K562 (cell line): Measurements from ENCODE around the gene ACLY. TPM values are rescaled to one million over a fixed set of nuclear protein-coding genes. Genes with fewer than 3 reads are reported as not detected.
A peak's percentile ranks its signal among the peaks of the same experiment; 100 is the strongest.

Source experiments
- CREB1 ChIP-seq, 2 experiments: sonication (generic) in 1 of 2; formaldehyde crosslinking in 1 of 2; IDR thresholded peaks; 2 replicates each; pipeline versions ENCODE4 v1.6.1 to v1.8.0; 2012 to 2022; ENCODE audit warnings: inconsistent platforms in 1 of 2, mild to moderate bottlenecking in 1 of 2, missing genetic modification reagents in 1 of 2, moderate library complexity in 1 of 2
- ETV1 ChIP-seq: fragments of 450-650 bp; conservative IDR thresholded peaks from 2 replicates; pipeline ENCODE4 v1.6.1; 2016; ENCODE audit warnings: missing genetic modification characterization, control low read depth, low read depth, missing compliant biosample characterization
- FOSL1 ChIP-seq: fragments of 200-800 bp; sonication (Bioruptor generic); conservative IDR thresholded peaks from 2 replicates; pipeline ENCODE4 v1.6.1; 2016; ENCODE audit warnings: missing genetic modification characterization, missing compliant biosample characterization
- HMG20B ChIP-seq: fragments of 250-450 bp; sonication (Bioruptor Pico); IDR thresholded peaks from 2 replicates; pipeline ENCODE4 v1.5.0; 2021; ENCODE audit warnings: mild to moderate bottlenecking
- HNRNPK ChIP-seq: fragments of 200-400 bp; formaldehyde crosslinking; IDR thresholded peaks from one replicate; pipeline ENCODE4 v1.6.1; 2018; ENCODE audit warnings: mild to moderate bottlenecking, low read depth, low read length; ENCODE audit not compliant: poor library complexity, severe bottlenecking
- MGA ChIP-seq: fragments of 450-650 bp; IDR thresholded peaks from 2 replicates; pipeline ENCODE4 v1.6.1; 2016; ENCODE audit warnings: mild to moderate bottlenecking, moderate library complexity
- MYC ChIP-seq, 2 experiments: fragments of 250-450 bp in 1 of 2; sonication (Bioruptor Pico) in 1 of 2; IDR thresholded peaks; 2 replicates each; pipeline versions ENCODE4 v1.5.1 to v1.6.1; 2012 to 2021; ENCODE audit warnings: low read depth in 2 of 2, borderline replicate concordance in 1 of 2, improper control_type of control experiment in 1 of 2, low read length in 1 of 2, mild to moderate bottlenecking in 1 of 2, moderate library complexity in 1 of 2
- TARDBP ChIP-seq: fragments of 450-650 bp; IDR thresholded peaks from 2 replicates; pipeline ENCODE4 v1.6.1; 2016
- ZNF23 ChIP-seq: fragments of 250-450 bp; sonication (Bioruptor Pico); IDR thresholded peaks from 2 replicates; pipeline ENCODE4 v1.4.0; 2020; ENCODE audit warnings: mild to moderate bottlenecking
- ZNF408 ChIP-seq: fragments of 250-450 bp; sonication (Bioruptor Pico); IDR thresholded peaks from 2 replicates; pipeline ENCODE4 v1.4.0; 2020; ENCODE audit warnings: low read depth, mild to moderate bottlenecking, moderate library complexity
- polyA plus RNA-seq, 8 experiments: library from polyadenylated mRNA; depleted of rRNA in 4 of 8; stranded (reverse) in 5 of 8; unstranded in 3 of 8; fragments of >200 nt; fragmentation: Nextera tagmentation in 2 of 8; fragmentation: Illumina TruSeq in 1 of 8; extraction: Ambion mirVana in 2 of 8; extraction: Trizol in 1 of 8; gene quantifications; 2 replicates each; pipeline versions ENCODE4 v1.2.1 to v1.2.3, GENCODE V29; 2011 to 2014; ENCODE audit warnings: inconsistent platforms in 1 of 8, missing spikeins in 1 of 8
- total RNA-seq, 7 experiments: library from RNA; depleted of rRNA in 6 of 7; stranded (reverse); fragments of >200 nt in 6 of 7; fragmentation: Illumina TruSeq in 2 of 7; extraction: Trizol in 2 of 7; gene quantifications; 2 replicates each; pipeline versions ENCODE4 v1.2.1 to v1.2.3, GENCODE V29; 2011 to 2021; ENCODE audit warnings: low replicate concordance in 1 of 7
- TF ChIP-seq, protein P1 (sequence below): sonication (generic); formaldehyde crosslinking; IDR thresholded peaks from 2 replicates; pipeline ENCODE4 v1.8.0; 2023; ENCODE audit warnings: missing genetic modification reagents, mild to moderate bottlenecking, borderline replicate concordance

The ACLY gene
- total and polyA plus RNA-seq, 9 of the 15 experiments (the other 6 are each of a cell fraction or from before 2014, with no cell fraction given), result 42.9 to 280 (median 125) TPM

GRCh38 chr17:41870627-41871026 lies 48.1 kb downstream of the ACLY start (continued):
- TF ChIP-seq MGA (peak; percentile 54), TARDBP (no peak), MYC (IDR thresholded peaks at IDR 0.05; ENCODE audit: low read depth, low read length) (peak; percentile 34; the same call in 1 of the 2 replicates), MYC (CRISPR knock-in tag; IDR thresholded peaks at IDR 0.05; ENCODE audit: borderline replicate concordance, low read depth) (no peak), FOSL1 (tag) (peak; percentile 29; the same call in 1 of the 2 replicates), HMG20B (CRISPR knock-in tag) (no peak), CREB1 (IDR thresholded peaks at IDR 0.05) (no peak), CREB1 (CRISPR knock-in tag; IDR thresholded peaks at IDR 0.05) (0 out of 2 replicates have a peak, but pooled peaks have one; percentile 21), HNRNPK (no peak), ZNF23 (no peak), ETV1 (no peak), ZNF408 (CRISPR knock-in tag) (no peak)
- TF ChIP-seq, protein P1, sequence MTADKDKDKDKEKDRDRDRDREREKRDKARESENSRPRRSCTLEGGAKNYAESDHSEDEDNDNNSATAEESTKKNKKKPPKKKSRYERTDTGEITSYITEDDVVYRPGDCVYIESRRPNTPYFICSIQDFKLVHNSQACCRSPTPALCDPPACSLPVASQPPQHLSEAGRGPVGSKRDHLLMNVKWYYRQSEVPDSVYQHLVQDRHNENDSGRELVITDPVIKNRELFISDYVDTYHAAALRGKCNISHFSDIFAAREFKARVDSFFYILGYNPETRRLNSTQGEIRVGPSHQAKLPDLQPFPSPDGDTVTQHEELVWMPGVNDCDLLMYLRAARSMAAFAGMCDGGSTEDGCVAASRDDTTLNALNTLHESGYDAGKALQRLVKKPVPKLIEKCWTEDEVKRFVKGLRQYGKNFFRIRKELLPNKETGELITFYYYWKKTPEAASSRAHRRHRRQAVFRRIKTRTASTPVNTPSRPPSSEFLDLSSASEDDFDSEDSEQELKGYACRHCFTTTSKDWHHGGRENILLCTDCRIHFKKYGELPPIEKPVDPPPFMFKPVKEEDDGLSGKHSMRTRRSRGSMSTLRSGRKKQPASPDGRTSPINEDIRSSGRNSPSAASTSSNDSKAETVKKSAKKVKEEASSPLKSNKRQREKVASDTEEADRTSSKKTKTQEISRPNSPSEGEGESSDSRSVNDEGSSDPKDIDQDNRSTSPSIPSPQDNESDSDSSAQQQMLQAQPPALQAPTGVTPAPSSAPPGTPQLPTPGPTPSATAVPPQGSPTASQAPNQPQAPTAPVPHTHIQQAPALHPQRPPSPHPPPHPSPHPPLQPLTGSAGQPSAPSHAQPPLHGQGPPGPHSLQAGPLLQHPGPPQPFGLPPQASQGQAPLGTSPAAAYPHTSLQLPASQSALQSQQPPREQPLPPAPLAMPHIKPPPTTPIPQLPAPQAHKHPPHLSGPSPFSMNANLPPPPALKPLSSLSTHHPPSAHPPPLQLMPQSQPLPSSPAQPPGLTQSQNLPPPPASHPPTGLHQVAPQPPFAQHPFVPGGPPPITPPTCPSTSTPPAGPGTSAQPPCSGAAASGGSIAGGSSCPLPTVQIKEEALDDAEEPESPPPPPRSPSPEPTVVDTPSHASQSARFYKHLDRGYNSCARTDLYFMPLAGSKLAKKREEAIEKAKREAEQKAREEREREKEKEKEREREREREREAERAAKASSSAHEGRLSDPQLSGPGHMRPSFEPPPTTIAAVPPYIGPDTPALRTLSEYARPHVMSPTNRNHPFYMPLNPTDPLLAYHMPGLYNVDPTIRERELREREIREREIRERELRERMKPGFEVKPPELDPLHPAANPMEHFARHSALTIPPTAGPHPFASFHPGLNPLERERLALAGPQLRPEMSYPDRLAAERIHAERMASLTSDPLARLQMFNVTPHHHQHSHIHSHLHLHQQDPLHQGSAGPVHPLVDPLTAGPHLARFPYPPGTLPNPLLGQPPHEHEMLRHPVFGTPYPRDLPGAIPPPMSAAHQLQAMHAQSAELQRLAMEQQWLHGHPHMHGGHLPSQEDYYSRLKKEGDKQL, result no peak
